Keratinocyte (primary cell): ENCODE measurements around the gene KLRC4.
"Not testable (repeated sequence)": the region's sequence is repeated elsewhere in the genome, so short reads cannot be mapped to it uniquely, and the experiment has no call there.

Experiments used
- EZH2 ChIP-seq: IDR thresholded peaks from one replicate; pipeline ENCODE4 v1.6.1; 2012; ENCODE audit warnings: inconsistent platforms, mild to moderate bottlenecking, low read length, moderate library complexity
- TF ChIP-seq, protein P1 (sequence below), 3 experiments: IDR thresholded peaks in 1 of 3; conservative IDR thresholded peaks in 1 of 3; optimal IDR thresholded peaks in 1 of 3; 2 replicates in 2 of 3; 3 replicates in 1 of 3; pipeline versions ENCODE3 to v1.5.1; 2011; ENCODE audit warnings: low read length in 3 of 3, mild to moderate bottlenecking in 3 of 3, moderate library complexity in 2 of 3, control low read depth in 1 of 3, inconsistent platforms in 1 of 3; ENCODE audit not compliant: insufficient read depth in 2 of 3; ENCODE audit errors: extremely low read depth in 1 of 3

GRCh38 chr12:10439608-10440274 lies 30.2 kb upstream of the KLRC4 start:
- TF ChIP-seq, protein P1, sequence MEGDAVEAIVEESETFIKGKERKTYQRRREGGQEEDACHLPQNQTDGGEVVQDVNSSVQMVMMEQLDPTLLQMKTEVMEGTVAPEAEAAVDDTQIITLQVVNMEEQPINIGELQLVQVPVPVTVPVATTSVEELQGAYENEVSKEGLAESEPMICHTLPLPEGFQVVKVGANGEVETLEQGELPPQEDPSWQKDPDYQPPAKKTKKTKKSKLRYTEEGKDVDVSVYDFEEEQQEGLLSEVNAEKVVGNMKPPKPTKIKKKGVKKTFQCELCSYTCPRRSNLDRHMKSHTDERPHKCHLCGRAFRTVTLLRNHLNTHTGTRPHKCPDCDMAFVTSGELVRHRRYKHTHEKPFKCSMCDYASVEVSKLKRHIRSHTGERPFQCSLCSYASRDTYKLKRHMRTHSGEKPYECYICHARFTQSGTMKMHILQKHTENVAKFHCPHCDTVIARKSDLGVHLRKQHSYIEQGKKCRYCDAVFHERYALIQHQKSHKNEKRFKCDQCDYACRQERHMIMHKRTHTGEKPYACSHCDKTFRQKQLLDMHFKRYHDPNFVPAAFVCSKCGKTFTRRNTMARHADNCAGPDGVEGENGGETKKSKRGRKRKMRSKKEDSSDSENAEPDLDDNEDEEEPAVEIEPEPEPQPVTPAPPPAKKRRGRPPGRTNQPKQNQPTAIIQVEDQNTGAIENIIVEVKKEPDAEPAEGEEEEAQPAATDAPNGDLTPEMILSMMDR (optimal IDR thresholded peaks at IDR 0.05 in 1 of 3, IDR thresholded peaks at IDR 0.05 in 1 of 3, conservative IDR thresholded peaks at IDR 0.05 in 1 of 3; ENCODE audit: extremely low read depth in 1 of 3, insufficient read depth in 2 of 3, low read length in 3 of 3), result not testable (repeated sequence)
- not testable (repeated sequence) for TF ChIP-seq EZH2
